GM19239 (cell line): Measurements from ENCODE around the gene NBEA.

ENCODE experiments used
- DNase-seq: peaks from one replicate; pipeline ENCODE4 v3.0.0; 2011; ENCODE audit warnings: low spot score; ENCODE audit not compliant: insufficient read length
- FAIRE-seq: peaks from 2 replicates; lab custom pipeline; 2011; peaks lifted over from hg19 to GRCh38; lab: Jason Lieb, UNC

NBEA gene

GRCh38 chr13:35228536-35228935 is 286.5 kb downstream of the NBEA start:
- FAIRE-seq = no peak
- DNase-seq = no peak

- DNase-seq (no peak), FAIRE-seq (no peak)
Measured at GRCh38 chr13:35231426-35231825, 289.4 kb downstream of the NBEA start.

GRCh38 chr13:35238274-35238673 is 296.2 kb downstream of the NBEA start:
- FAIRE-seq = no peak
- no peak for DNase-seq

- FAIRE-seq (no peak), DNase-seq (peak; percentile 2)
Measured at GRCh38 chr13:35252536-35253205, 310.6 kb downstream of the NBEA start.

GRCh38 chr13:35255241-35255640 is 313.2 kb downstream of the NBEA start:
- no peak for DNase-seq
- no peak for FAIRE-seq

GRCh38 chr13:35256459-35257148 is 314.5 kb downstream of the NBEA start:
- DNase-seq = no peak
- FAIRE-seq = no peak

- FAIRE-seq (no peak), DNase-seq (no peak)
Measured at GRCh38 chr13:35260316-35260715, 318.2 kb downstream of the NBEA start.

GRCh38 chr13:35266412-35266811 is 324.3 kb downstream of the NBEA start:
- DNase-seq = no peak
- no peak for FAIRE-seq

- FAIRE-seq (no peak), DNase-seq (no peak)
Measured at GRCh38 chr13:35278917-35279316, 336.8 kb downstream of the NBEA start.

GRCh38 chr13:35279500-35279899 is 337.4 kb downstream of the NBEA start:
- DNase-seq (no peak), FAIRE-seq (no peak)

- FAIRE-seq (no peak), DNase-seq (no peak)
Measured at GRCh38 chr13:35283856-35284255, 341.8 kb downstream of the NBEA start.

- FAIRE-seq = no peak
- DNase-seq = no peak
Measured at GRCh38 chr13:35285677-35286076, 343.6 kb downstream of the NBEA start.

- no peak for DNase-seq
- no peak for FAIRE-seq
Measured at GRCh38 chr13:35292329-35292728, 350.3 kb downstream of the NBEA start.

- FAIRE-seq (no peak), DNase-seq (no peak)
Measured at GRCh38 chr13:35293579-35294226, 351.6 kb downstream of the NBEA start.

- DNase-seq = no peak
- FAIRE-seq = no peak
Measured at GRCh38 chr13:35309706-35310105, 367.6 kb downstream of the NBEA start.

- FAIRE-seq = no peak
Measured at GRCh38 chr13:35332134-35332533, 390.1 kb downstream of the NBEA start.

GRCh38 chr13:35333157-35333556 is 391.1 kb downstream of the NBEA start:
- no peak for DNase-seq
- FAIRE-seq = no peak

More at GRCh38 chr13:35332134-35332533, 390.1 kb downstream of the NBEA start:
- no peak for DNase-seq

GRCh38 chr13:35342440-35342839 is 400.4 kb downstream of the NBEA start:
- FAIRE-seq = no peak
- no peak for DNase-seq

- DNase-seq = no peak
- FAIRE-seq = no peak
Measured at GRCh38 chr13:35343417-35343816, 401.3 kb downstream of the NBEA start.

GRCh38 chr13:35345992-35346391 is 403.9 kb downstream of the NBEA start:
- no peak for DNase-seq
- FAIRE-seq = no peak

- FAIRE-seq = no peak
- no peak for DNase-seq
Measured at GRCh38 chr13:35346494-35346893, 404.4 kb downstream of the NBEA start.
